BE2C (cell line): ENCODE measurements around the gene GAD1.

Experiments
- DNase-seq: peaks from one replicate; pipeline ENCODE4 v3.0.0-alpha.2; 2020
- H3K27me3 ChIP-seq: fragments of 250-450 bp; sonication (Bioruptor Pico); 2 replicates; pipeline ENCODE4 v1.5.1; 2020; ENCODE audit warnings: mild to moderate bottlenecking
- H3K36me3 ChIP-seq: fragments of 250-450 bp; sonication (Bioruptor Pico); 2 replicates; pipeline ENCODE4 v1.5.1; 2020; ENCODE audit warnings: mild to moderate bottlenecking
- H3K4me1 ChIP-seq: fragments of 250-450 bp; sonication (Bioruptor Pico); 2 replicates; pipeline ENCODE4 v1.5.1; 2020
- H3K4me3 ChIP-seq: 2 replicates; pipeline ENCODE4 v1.5.1; 2011; ENCODE audit warnings: low read depth, low read length
- H3K9me3 ChIP-seq: fragments of 250-450 bp; sonication (Bioruptor Pico); 2 replicates; pipeline ENCODE4 v1.5.1; 2020
- TF ChIP-seq, protein P1 (sequence below): IDR thresholded peaks from 2 replicates; pipeline ENCODE4 v1.5.1; 2012; ENCODE audit warnings: mild to moderate bottlenecking, low read depth, low read length

GAD1 gene

DNA sequence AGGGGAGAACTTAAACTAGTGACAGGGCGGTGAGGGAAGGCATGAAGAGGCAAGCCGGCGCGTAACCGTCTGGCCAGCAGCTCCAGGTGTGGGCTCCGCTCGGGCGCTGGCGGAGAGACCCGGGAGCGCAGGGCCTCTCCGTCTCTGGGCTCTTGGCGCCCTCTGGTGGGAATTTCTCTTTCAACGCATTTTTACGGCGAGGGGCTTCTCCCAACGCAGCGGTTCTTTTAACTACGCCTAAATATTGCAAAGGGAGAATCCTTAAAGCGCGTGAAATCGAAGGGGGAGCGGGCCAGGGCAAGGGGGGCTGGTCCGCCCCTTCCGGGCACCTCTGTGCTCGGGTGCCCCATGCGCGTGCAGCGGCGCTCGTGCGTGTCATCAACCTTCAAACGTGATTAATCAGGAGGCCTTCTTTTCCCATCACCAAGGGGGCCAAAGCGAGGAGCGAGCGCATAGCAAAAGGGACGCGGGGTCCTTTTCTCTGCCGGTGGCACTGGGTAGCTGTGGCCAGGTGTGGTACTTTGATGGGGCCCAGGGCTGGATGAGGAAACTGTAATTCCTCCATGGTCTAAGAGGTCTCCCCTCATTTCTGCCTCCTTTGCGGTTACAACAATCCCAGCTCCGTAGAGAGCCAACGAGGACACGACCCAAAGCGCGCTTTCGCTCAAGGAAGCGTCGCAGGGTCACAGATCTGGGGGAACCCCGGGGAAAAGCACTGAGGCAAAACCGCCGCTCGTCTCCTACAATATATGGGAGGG is 762 bp upstream of the GAD1 start:
- DNase-seq: peak; percentile 70
- no peaks in the 10 kb centered on the region for H3K36me3 ChIP-seq
- peaks cover 81% of the 10 kb centered on the region for H3K27me3 ChIP-seq
- H3K4me3 ChIP-seq: peak overlapping the region; percentile 19
- TF ChIP-seq, protein P1, sequence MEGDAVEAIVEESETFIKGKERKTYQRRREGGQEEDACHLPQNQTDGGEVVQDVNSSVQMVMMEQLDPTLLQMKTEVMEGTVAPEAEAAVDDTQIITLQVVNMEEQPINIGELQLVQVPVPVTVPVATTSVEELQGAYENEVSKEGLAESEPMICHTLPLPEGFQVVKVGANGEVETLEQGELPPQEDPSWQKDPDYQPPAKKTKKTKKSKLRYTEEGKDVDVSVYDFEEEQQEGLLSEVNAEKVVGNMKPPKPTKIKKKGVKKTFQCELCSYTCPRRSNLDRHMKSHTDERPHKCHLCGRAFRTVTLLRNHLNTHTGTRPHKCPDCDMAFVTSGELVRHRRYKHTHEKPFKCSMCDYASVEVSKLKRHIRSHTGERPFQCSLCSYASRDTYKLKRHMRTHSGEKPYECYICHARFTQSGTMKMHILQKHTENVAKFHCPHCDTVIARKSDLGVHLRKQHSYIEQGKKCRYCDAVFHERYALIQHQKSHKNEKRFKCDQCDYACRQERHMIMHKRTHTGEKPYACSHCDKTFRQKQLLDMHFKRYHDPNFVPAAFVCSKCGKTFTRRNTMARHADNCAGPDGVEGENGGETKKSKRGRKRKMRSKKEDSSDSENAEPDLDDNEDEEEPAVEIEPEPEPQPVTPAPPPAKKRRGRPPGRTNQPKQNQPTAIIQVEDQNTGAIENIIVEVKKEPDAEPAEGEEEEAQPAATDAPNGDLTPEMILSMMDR: peak; percentile 60
- no peaks in the 10 kb centered on the region for H3K4me1 ChIP-seq
- H3K9me3 ChIP-seq: no peaks in the 10 kb centered on the region

DNA sequence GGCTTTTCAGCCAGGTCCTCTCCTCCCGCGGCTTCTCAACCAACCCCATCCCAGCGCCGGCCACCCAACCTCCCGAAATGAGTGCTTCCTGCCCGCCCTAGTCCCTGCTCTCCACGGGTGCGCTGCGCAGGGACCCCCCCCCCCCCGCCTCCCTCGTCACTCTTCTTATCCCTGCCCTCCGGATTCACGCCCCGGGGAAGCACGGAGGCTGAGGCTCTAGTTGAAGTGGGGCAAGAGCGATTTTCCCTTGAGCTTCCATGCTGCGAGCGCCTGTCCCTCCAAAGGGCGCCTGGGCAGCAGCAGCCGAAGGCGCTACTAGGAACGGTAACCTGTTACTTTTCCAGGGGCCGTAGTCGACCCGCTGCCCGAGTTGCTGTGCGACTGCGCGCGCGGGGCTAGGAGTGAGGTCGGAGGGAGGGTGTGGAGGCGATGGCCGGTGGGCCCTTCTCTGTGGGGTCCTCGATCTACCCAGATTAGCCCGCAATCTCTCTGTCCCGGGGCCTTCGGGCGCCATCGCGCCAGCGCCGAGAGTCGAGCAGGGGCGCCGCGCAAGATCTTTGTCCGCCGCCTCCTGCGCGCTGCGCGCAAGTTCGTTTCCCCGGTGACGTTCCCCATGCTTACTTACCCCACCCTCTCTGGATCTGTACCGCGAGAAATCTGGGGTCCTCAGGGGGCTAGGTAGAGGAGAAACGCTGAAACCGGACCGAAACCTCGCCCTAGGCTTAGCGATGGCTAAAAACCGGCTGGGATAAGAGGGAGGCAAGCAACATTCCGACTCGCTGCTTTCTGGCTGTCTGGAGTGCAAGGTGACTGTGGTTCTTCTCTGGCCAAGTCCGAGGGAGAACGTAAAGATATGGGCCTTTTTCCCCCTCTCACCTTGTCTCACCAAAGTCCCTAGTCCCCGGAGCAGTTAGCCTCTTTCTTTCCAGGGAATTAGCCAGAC is 677 bp downstream of the GAD1 start:
- Histone ChIP-seq H3K9me3 (no peaks in the 10 kb centered on the region), H3K27me3 (peaks cover 95% of the 10 kb centered on the region), H3K36me3 (no peaks in the 10 kb centered on the region), H3K4me1 (no peaks in the 10 kb centered on the region), H3K4me3 (no peak overlapping the region; the same call in 1 of the 2 replicates)
- no peak for DNase-seq
- TF ChIP-seq, protein P1: no peak

DNA sequence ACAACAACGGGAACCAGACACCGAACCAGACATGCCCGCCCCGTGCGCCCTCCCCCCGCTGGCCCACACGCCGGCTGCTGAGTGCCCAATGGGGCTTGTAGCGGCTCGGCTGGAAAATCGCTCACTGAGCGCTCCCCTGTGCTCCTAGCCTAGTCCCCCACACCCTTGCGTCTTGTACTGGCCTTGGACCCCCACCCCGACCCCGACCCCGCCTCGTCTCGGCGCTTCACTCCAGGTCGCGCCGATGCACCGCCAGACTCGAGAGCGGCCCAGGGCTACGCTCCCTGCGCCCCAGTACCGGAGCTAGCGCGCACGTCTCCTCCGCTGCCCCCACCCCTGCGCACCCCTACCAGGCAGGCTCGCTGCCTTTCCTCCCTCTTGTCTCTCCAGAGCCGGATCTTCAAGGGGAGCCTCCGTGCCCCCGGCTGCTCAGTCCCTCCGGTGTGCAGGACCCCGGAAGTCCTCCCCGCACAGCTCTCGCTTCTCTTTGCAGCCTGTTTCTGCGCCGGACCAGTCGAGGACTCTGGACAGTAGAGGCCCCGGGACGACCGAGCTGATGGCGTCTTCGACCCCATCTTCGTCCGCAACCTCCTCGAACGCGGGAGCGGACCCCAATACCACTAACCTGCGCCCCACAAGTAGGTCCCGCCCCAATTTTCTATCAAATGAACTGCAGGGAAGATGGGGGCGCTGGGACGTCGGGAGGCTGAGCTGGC is 1.5 kb downstream of the GAD1 start:
- H3K36me3 ChIP-seq: no peaks in the 10 kb centered on the region
- no peak overlapping the region for H3K4me3 ChIP-seq
- H3K27me3 ChIP-seq: peaks cover 99% of the 10 kb centered on the region
- TF ChIP-seq, protein P1: no peak
- H3K4me1 ChIP-seq: no peaks in the 10 kb centered on the region
- no peak for DNase-seq
- no peaks in the 10 kb centered on the region for H3K9me3 ChIP-seq

DNA sequence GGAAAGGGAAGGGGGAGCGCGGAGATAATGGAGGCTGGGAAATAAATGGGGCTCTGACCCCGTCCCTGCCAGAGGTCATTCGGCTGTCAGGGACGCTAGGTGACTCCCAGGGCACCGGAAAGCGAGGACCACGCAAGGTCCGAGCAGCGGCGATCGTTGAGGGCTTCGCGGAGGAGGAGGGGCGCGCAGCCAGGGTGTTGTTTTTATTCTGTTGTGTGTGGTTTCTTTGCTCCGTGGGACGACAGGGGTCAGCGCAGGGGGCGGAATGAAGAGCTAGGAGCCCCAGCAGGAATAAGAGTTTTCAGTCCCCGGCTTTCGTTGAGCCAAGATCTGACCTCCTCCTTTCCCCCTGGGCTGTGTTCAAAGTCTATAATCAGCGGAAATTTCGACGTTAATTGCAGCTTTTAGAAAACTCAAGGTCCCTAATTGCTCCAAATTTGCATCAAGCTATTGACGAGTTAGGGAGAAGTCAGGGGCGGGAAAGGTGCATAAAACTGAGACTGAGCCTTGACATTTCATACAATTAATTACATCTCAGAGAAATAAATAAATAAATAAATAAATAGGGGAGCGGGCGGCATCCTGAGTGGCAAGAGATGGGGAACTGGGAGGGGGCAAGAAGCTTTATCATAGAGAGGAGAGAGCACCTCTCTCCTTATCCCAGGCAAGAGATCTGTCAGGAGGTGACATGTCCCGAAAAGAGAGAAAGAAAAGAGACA is 2.2 kb downstream of the GAD1 start:
- no peaks in the 10 kb centered on the region for H3K4me1 ChIP-seq

More for the DNA sequence above, 2.2 kb downstream of the GAD1 start:
- H3K27me3 ChIP-seq: peaks cover 97% of the 10 kb centered on the region
- no peaks in the 10 kb centered on the region for H3K9me3 ChIP-seq
- H3K36me3 ChIP-seq: no peaks in the 10 kb centered on the region
- no peak for DNase-seq
- no peak overlapping the region for H3K4me3 ChIP-seq
- TF ChIP-seq, protein P1: no peak
